B cell (primary cell): Measurements from ENCODE around the gene REEP2. TPM values are rescaled to one million over a fixed set of nuclear protein-coding genes. Genes with fewer than 3 reads are reported as not detected.
A peak's percentile ranks its signal among the peaks of the same experiment; 100 is the strongest.

Experiments
- ATAC-seq: fragments of 200-7000 bp; cut with Tn5 transposase; one replicate; pipeline ENCODE4 v1.10.0; 2021; ENCODE audit warnings: low read depth, mild to moderate bottlenecking, moderate number of reproducible peaks, moderate library complexity
- CTCF ChIA-PET: fragments of 350-600 bp; sonication (Branson Sonifier 250); formaldehyde crosslinking; loops from one replicate; lab custom pipeline; 2021; ENCODE audit warnings: antibody characterized with exemption, inconsistent platforms; lab: Charles Lee
- POLR2A ChIA-PET: fragments of 350-600 bp; sonication (Branson Sonifier 250); formaldehyde crosslinking; loops from one replicate; lab custom pipeline; 2021; ENCODE audit warnings: antibody characterized with exemption; lab: Charles Lee
- DNase-seq: peaks from one replicate; pipeline ENCODE4 v3.0.0; 2013
- H2AFZ ChIP-seq: 2 replicates; pipeline ENCODE4 v1.6.1; 2012; ENCODE audit warnings: mild to moderate bottlenecking, low read depth, low read length; ENCODE audit not compliant: insufficient read depth, poor library complexity, severe bottlenecking
- H3K27ac ChIP-seq, 2 donors: 1 replicate in 1 of 2; 2 replicates in 1 of 2; pipeline ENCODE4 v1.5.1; 2012 to 2013; ENCODE audit warnings: low read length in 2 of 2, mild to moderate bottlenecking in 2 of 2, moderate library complexity in 1 of 2
- H3K27me3 ChIP-seq, 4 experiments: fragments of 200-600 bp in 1 of 4; sonication (generic) in 1 of 4; replicated peaks in 1 of 4; 1 replicate in 2 of 4; 2 replicates in 2 of 4; pipeline versions ENCODE4 v1.6.1 to v1.7.0; 2013 to 2016; ENCODE audit warnings: low read length in 3 of 4, mild to moderate bottlenecking in 2 of 4, mixed read lengths in 1 of 4, moderate library complexity in 1 of 4; ENCODE audit not compliant: insufficient read depth in 4 of 4, control insufficient read depth in 3 of 4; ENCODE audit errors: control extremely low read depth in 1 of 4
- H3K36me3 ChIP-seq, 2 experiments: replicated peaks in 1 of 2; 1 replicate in 1 of 2; 2 replicates in 1 of 2; pipeline versions ENCODE4 v1.6.1 to v1.7.1; 2013; ENCODE audit warnings: low read length in 1 of 2; ENCODE audit not compliant: insufficient read depth in 2 of 2, control insufficient read depth in 1 of 2; ENCODE audit errors: control extremely low read depth in 1 of 2, extremely low read depth in 1 of 2
- H3K4me1 ChIP-seq, 2 donors: fragments of 200-600 bp in 1 of 2; sonication (generic) in 1 of 2; 1 replicate in 1 of 2; 2 replicates in 1 of 2; pipeline versions ENCODE4 v1.5.1 to v1.6.1; 2013 to 2017; ENCODE audit warnings: low read length in 2 of 2; ENCODE audit not compliant: control insufficient read depth in 2 of 2, insufficient read depth in 2 of 2
- H3K4me2 ChIP-seq: replicated peaks from 2 replicates; pipeline ENCODE3; 2012; ENCODE audit warnings: mild to moderate bottlenecking, low read depth, low read length; ENCODE audit not compliant: poor library complexity, severe bottlenecking
- H3K4me3 ChIP-seq, 5 experiments: fragments of 200-600 bp in 1 of 5; sonication (generic) in 1 of 5; 1 replicate in 3 of 5; 2 replicates in 2 of 5; pipeline versions ENCODE4 v1.5.1 to v1.7.0; 2011 to 2016; ENCODE audit warnings: low read length in 4 of 5, mild to moderate bottlenecking in 4 of 5, low read depth in 2 of 5, control low read depth in 1 of 5, moderate library complexity in 1 of 5; ENCODE audit not compliant: insufficient read depth in 1 of 5; ENCODE audit errors: control extremely low read depth in 1 of 5, extremely low read depth in 1 of 5
- H3K79me2 ChIP-seq: fragments of 200-600 bp; sonication (generic); one replicate; pipeline ENCODE4 v1.6.0; 2016; ENCODE audit warnings: low read length; ENCODE audit not compliant: control insufficient read depth, insufficient read depth
- H3K9ac ChIP-seq: fragments of 200-600 bp; sonication (generic); 2 replicates; pipeline ENCODE4 v1.6.1; 2017; ENCODE audit warnings: mild to moderate bottlenecking, low read length, moderate library complexity
- H3K9me3 ChIP-seq, 3 donors: one replicate each; pipeline versions ENCODE4 v1.6.1 to v1.7.1; 2013; ENCODE audit warnings: low read length in 2 of 3; ENCODE audit not compliant: control insufficient read depth in 2 of 3, insufficient read depth in 1 of 3; ENCODE audit errors: control extremely low read depth in 1 of 3
- H4K20me1 ChIP-seq: 2 replicates; pipeline ENCODE4 v1.6.0; 2012; ENCODE audit warnings: mild to moderate bottlenecking, low read length; ENCODE audit not compliant: insufficient read depth, control insufficient read depth, poor library complexity, severe bottlenecking
- H3K27ac Mint-ChIP-seq: one replicate; pipeline ENCODE4 v1.8.0; 2021; ENCODE audit warnings: mixed read lengths
- H3K27me3 Mint-ChIP-seq: one replicate; pipeline ENCODE4 v1.8.0; 2021; ENCODE audit warnings: mixed read lengths
- H3K4me1 Mint-ChIP-seq: one replicate; pipeline ENCODE4 v1.8.0; 2021; ENCODE audit warnings: mixed read lengths
- H3K4me3 Mint-ChIP-seq: one replicate; pipeline ENCODE4 v1.8.0; 2021; ENCODE audit warnings: mixed read lengths
- H3K9me3 Mint-ChIP-seq: one replicate; pipeline ENCODE4 v1.8.0; 2022; ENCODE audit warnings: mixed read lengths; ENCODE audit not compliant: insufficient read depth
- CTCF ChIP-seq: fragments of 200-600 bp; IDR thresholded peaks from one replicate; pipeline ENCODE4 v1.8.0; 2022; ENCODE audit warnings: antibody characterized with exemption, mild to moderate bottlenecking
- EZH2 ChIP-seq: IDR thresholded peaks from 2 replicates; pipeline ENCODE4 v1.6.1; 2012; ENCODE audit warnings: borderline replicate concordance, low read depth, mild to moderate bottlenecking, moderate library complexity, low read length; ENCODE audit not compliant: insufficient read depth, poor library complexity, severe bottlenecking
- WGBS: methylation state at CpG from one replicate; pipeline ENCODE4 v1.1.5; 2013; ENCODE audit warnings: missing lambda C conversion rate; ENCODE audit not compliant: insufficient coverage; 5-methylcytosine and 5-hydroxymethylcytosine counted together
- intact Hi-C: fragments of 100-400 bp; cut with micrococcal nuclease; formaldehyde crosslinking; loops from one replicate; pipeline ENCODE4 v1.10.0; 2022
- polyA plus RNA-seq: library from polyadenylated mRNA; depleted of rRNA; stranded (reverse); fragments of >200 nt; gene quantifications from 2 replicates; pipeline ENCODE4 v1.2.3, GENCODE V29; 2012
- total RNA-seq, 2 donors: library from RNA; stranded (reverse); fragments of 120-200 nt in 1 of 2; gene quantifications; 1 replicate in 1 of 2; 2 replicates in 1 of 2; pipeline versions ENCODE4 v1.2.3 to v1.2.4, GENCODE V29; 2013 to 2022

Gene REEP2
- total and polyA plus RNA-seq, 2 donors (not counting 1 experiment from before 2014, with no cell fraction given), result 0.20 TPM; not detected in 1

GRCh38 chr5:138465261-138466124, 26.6 kb downstream of the REEP2 start, which contains the start of gene EGR1:
Gene EGR1 (plus strand): TSS chr5:138465479. CDS start chr5:138465762, 283 bp downstream.
- peaks cover 3% of the 10 kb centered on the region for H3K79me2 ChIP-seq
- peak within 1 kb of the TSS; percentile 91 for H3K9ac ChIP-seq
- Mint-ChIP-seq H3K9me3 (no peaks in the 10 kb centered on the region), H3K27ac (peak within 1 kb of the TSS; percentile 81), H3K27me3 (no peaks in the 10 kb centered on the region), H3K4me1 (peaks cover 40% of the 10 kb centered on the region), H3K4me3 (peak within 1 kb of the TSS; percentile 94)
- peak within 1 kb of the TSS; percentile 89 to 98 for H3K27ac ChIP-seq
- H4K20me1 ChIP-seq, result peaks cover 25% of the 10 kb centered on the region
- peak within 1 kb of the TSS; percentile 57 to 98 (median 67) for H3K4me3 ChIP-seq
- intact Hi-C loops, result loop anchor here (1.0 to 10.0 kb wide), 6 partner anchors 27 to 939 kb away; partner anchors contain the start of genes CDC23, ETF1, HSPA9 and REEP2
- peak within 1 kb of the TSS; percentile 100 for H3K4me2 ChIP-seq
- H2AFZ ChIP-seq, result peak within 1 kb of the TSS; percentile 87
- DNase-seq (peak; percentile 98), ATAC-seq (peak; percentile 55)
- ChIA-PET POLR2A (interaction anchor here (1.0 to 1.9 kb wide), 4 partner anchors 25 to 112 kb away, joined by 5 to 7 read pairs (median 6); partner anchors contain the start of genes ETF1, HSPA9 and KDM3B), CTCF (interaction anchor here (1.1 to 9.3 kb wide), 6 partner anchors 10 to 38 kb away, joined by 4 to 65 read pairs (median 6); no protein-coding TSS in a partner anchor)
- peaks cover 0 to 2% of the 10 kb centered on the region in 2 experiments for H3K36me3 ChIP-seq
- under 1% methylated on average over 85 of the region's 85 CpGs for WGBS
- no peaks in the 10 kb centered on the region for H3K27me3 ChIP-seq
- TF ChIP-seq CTCF (peak; percentile 43), EZH2 (no peak)
- no peaks in the 10 kb centered on the region for H3K9me3 ChIP-seq
- peaks cover 16 to 29% of the 10 kb centered on the region in 2 donors for H3K4me1 ChIP-seq
